HepG2 (cell line): ENCODE data around the gene GRIN3B. TPM values are rescaled to one million over a fixed set of nuclear protein-coding genes. Genes with fewer than 3 reads are reported as not detected.
A peak's percentile ranks its signal among the peaks of the same experiment; 100 is the strongest.

Experiments
- CCDC6 ChIP-seq: sonication (generic); formaldehyde crosslinking; IDR thresholded peaks from 2 replicates; pipeline ENCODE4 v1.8.1; 2022; ENCODE audit warnings: mild to moderate bottlenecking, missing genetic modification reagents, moderate library complexity
- KDM2A ChIP-seq: sonication (generic); formaldehyde crosslinking; IDR thresholded peaks from 2 replicates; pipeline ENCODE4 v1.4.0; 2020; ENCODE audit warnings: low read depth, missing genetic modification reagents, borderline replicate concordance
- NFE2L2 ChIP-seq: fragments of 150-350 bp; IDR thresholded peaks from 2 replicates; pipeline ENCODE4 v1.6.1; 2014; ENCODE audit warnings: low read length
- NR3C1 ChIP-seq: sonication (generic); formaldehyde crosslinking; IDR thresholded peaks from 2 replicates; pipeline ENCODE4 v1.4.0; 2020; ENCODE audit warnings: missing genetic modification reagents
- RCOR2 ChIP-seq: IDR thresholded peaks from 2 replicates; pipeline ENCODE4 v1.6.1; 2016; ENCODE audit warnings: missing biosample characterization, missing genetic modification reagents
- RFX5 ChIP-seq: IDR thresholded peaks from 2 replicates; pipeline ENCODE4 v1.6.1; 2011; ENCODE audit warnings: low read depth, low read length, improper control_type of control experiment
- TIGD3 ChIP-seq: sonication (generic); formaldehyde crosslinking; IDR thresholded peaks from 2 replicates; pipeline ENCODE4 v1.5.1; 2020; ENCODE audit warnings: mild to moderate bottlenecking, missing genetic modification reagents, borderline replicate concordance
- ZNF142 ChIP-seq: sonication (generic); formaldehyde crosslinking; IDR thresholded peaks from 2 replicates; pipeline ENCODE4 v1.4.0; 2020; ENCODE audit warnings: missing genetic modification reagents
- ZNF224 ChIP-seq: sonication (generic); formaldehyde crosslinking; IDR thresholded peaks from 2 replicates; pipeline ENCODE4 v1.5.0; 2020; ENCODE audit warnings: mild to moderate bottlenecking, missing genetic modification reagents
- ZNF576 ChIP-seq: sonication (generic); formaldehyde crosslinking; IDR thresholded peaks from 2 replicates; pipeline ENCODE4 v1.4.0; 2020; ENCODE audit warnings: mild to moderate bottlenecking, missing genetic modification reagents
- ZNF687 ChIP-seq: sonication (generic); formaldehyde crosslinking; IDR thresholded peaks from 2 replicates; pipeline ENCODE4 v1.5.1; 2020; ENCODE audit warnings: mild to moderate bottlenecking, missing genetic modification reagents, moderate library complexity
- polyA plus RNA-seq, 8 experiments: library from polyadenylated mRNA; depleted of rRNA in 3 of 8; stranded (reverse) in 7 of 8; unstranded in 1 of 8; fragments of >200 nt; fragmentation: Illumina TruSeq in 4 of 8; extraction: Trizol in 4 of 8; gene quantifications; 2 replicates each; pipeline versions ENCODE4 v1.2.1 to v1.2.3, GENCODE V29; 2011 to 2016; ENCODE audit warnings: low read depth in 4 of 8, missing spikeins in 1 of 8, mixed read lengths in 1 of 8; ENCODE audit not compliant: insufficient read depth in 1 of 8
- total RNA-seq, 5 experiments: library from RNA; depleted of rRNA; stranded (reverse); fragments of >200 nt; fragmentation: Illumina TruSeq; extraction: Trizol; gene quantifications; 2 replicates each; pipeline ENCODE4 v1.2.3, GENCODE V29; 2016; ENCODE audit warnings: low read depth in 1 of 5
- TF ChIP-seq, protein P1 (sequence below): IDR thresholded peaks from 2 replicates; pipeline ENCODE4 v1.6.1; 2018; ENCODE audit warnings: missing genetic modification reagents, mild to moderate bottlenecking, missing compliant biosample characterization
- TF ChIP-seq, protein P2 (sequence below): sonication (generic); formaldehyde crosslinking; IDR thresholded peaks from 2 replicates; pipeline ENCODE4 v1.4.0; 2020; ENCODE audit warnings: missing genetic modification reagents

GRIN3B gene
- total and polyA plus RNA-seq, 2 of the 13 experiments (the other 11 are each of a cell fraction or from before 2014, with no cell fraction given): 0.07 to 0.20 TPM

DNA sequence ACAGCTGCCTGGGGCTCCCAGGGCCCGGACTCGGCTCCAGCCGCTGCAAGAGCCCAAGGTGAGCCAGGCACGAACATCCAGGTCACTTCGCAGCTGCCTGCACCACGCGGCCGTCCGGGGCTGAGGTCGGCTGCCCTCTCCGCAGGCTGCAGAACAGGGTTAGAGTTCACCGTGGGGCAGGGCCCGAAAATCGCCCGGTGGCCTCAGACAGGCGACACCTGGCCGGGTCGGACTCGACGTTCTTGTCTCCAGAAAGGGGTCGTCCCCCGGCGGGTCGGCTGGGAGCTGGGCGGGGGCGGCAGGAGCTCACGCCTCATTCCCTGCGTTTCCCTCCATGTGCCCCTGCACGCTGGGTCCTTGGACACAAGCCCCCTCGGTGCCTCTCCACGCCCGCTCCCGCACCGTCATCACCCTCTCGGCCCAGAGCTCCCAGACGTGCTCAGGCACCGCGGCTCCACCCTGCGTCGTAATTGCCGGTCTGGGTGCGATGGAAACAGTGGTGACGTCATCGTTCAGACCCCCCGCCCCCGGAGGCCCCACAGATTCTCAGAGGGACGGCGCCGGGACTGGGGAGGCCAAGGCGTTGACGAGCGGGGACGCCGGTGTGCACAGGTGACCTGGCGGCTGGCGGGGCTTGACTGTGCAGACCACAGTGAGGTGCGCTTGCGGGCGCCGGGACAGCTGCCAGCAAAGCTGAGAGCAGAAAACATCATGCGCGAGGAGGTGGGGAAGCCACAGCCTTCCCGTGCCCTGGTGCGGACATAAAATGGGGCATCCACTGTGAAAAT, 4.0 kb upstream of the GRIN3B start (continued):
- TF ChIP-seq ZNF142 (no peak), ZNF687 (peak; percentile 50), RCOR2 (CRISPR knock-in tag) (no peak), ZNF576 (no peak), CCDC6 (CRISPR knock-in tag) (no peak), RFX5 (no peak), NR3C1 (no peak), TIGD3 (no peak), NFE2L2 (no peak), KDM2A (peak; percentile 97), ZNF224 (CRISPR knock-in tag) (no peak)
- TF ChIP-seq, protein P1, sequence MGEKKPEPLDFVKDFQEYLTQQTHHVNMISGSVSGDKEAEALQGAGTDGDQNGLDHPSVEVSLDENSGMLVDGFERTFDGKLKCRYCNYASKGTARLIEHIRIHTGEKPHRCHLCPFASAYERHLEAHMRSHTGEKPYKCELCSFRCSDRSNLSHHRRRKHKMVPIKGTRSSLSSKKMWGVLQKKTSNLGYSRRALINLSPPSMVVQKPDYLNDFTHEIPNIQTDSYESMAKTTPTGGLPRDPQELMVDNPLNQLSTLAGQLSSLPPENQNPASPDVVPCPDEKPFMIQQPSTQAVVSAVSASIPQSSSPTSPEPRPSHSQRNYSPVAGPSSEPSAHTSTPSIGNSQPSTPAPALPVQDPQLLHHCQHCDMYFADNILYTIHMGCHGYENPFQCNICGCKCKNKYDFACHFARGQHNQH (CRISPR knock-in tag): no peak
- TF ChIP-seq, protein P2, sequence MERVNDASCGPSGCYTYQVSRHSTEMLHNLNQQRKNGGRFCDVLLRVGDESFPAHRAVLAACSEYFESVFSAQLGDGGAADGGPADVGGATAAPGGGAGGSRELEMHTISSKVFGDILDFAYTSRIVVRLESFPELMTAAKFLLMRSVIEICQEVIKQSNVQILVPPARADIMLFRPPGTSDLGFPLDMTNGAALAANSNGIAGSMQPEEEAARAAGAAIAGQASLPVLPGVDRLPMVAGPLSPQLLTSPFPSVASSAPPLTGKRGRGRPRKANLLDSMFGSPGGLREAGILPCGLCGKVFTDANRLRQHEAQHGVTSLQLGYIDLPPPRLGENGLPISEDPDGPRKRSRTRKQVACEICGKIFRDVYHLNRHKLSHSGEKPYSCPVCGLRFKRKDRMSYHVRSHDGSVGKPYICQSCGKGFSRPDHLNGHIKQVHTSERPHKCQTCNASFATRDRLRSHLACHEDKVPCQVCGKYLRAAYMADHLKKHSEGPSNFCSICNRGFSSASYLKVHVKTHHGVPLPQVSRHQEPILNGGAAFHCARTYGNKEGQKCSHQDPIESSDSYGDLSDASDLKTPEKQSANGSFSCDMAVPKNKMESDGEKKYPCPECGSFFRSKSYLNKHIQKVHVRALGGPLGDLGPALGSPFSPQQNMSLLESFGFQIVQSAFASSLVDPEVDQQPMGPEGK (CRISPR knock-in tag): peak; percentile 63
